Nephron progenitor cell (in vitro differentiated cells): ENCODE measurements around the gene NEURL1.

ENCODE experiments used
- DNase-seq: peaks from one replicate; pipeline ENCODE4 v3.0.0; 2021
- H3K27ac Mint-ChIP-seq: 2 replicates; pipeline ENCODE4 v1.8.0; 2021; ENCODE audit warnings: mild to moderate bottlenecking, moderate library complexity, mixed read lengths
- H3K27me3 Mint-ChIP-seq: 2 replicates; pipeline ENCODE4 v1.8.0; 2021; ENCODE audit warnings: mild to moderate bottlenecking, low read depth, mixed read lengths; ENCODE audit not compliant: poor library complexity
- H3K36me3 Mint-ChIP-seq: 2 replicates; pipeline ENCODE4 v1.8.0; 2021; ENCODE audit warnings: low read depth, mixed read lengths
- H3K4me1 Mint-ChIP-seq: 2 replicates; pipeline ENCODE4 v1.8.0; 2021; ENCODE audit warnings: mixed read lengths
- H3K4me3 Mint-ChIP-seq: 2 replicates; pipeline ENCODE4 v1.8.0; 2021; ENCODE audit warnings: mild to moderate bottlenecking, moderate library complexity, mixed read lengths
- H3K9me3 Mint-ChIP-seq: 2 replicates; pipeline ENCODE4 v1.8.0; 2021; ENCODE audit warnings: mild to moderate bottlenecking, moderate library complexity, mixed read lengths
- CTCF ChIP-seq: fragments of 200-600 bp; sonication (generic); IDR thresholded peaks from 2 replicates; pipeline ENCODE4 v1.5.0; 2021; ENCODE audit warnings: antibody characterized with exemption

The NEURL1 gene

GRCh38 chr10:103568505-103568904 lies 75.0 kb downstream of the NEURL1 start:
- Mint-ChIP-seq H3K9me3 (no peaks in the 10 kb centered on the region), H3K4me1 (no peaks in the 10 kb centered on the region), H3K27me3 (peaks cover 16% of the 10 kb centered on the region), H3K27ac (no peak overlapping the region), H3K36me3 (no peaks in the 10 kb centered on the region), H3K4me3 (no peak overlapping the region)
- DNase-seq: no peak
- no peak for TF ChIP-seq CTCF

- Mint-ChIP-seq H3K9me3 (no peaks in the 10 kb centered on the region), H3K36me3 (no peaks in the 10 kb centered on the region), H3K4me1 (peaks cover 13% of the 10 kb centered on the region), H3K27me3 (peaks cover 20% of the 10 kb centered on the region), H3K27ac (no peak overlapping the region), H3K4me3 (no peak overlapping the region)
- no peak for DNase-seq
- TF ChIP-seq CTCF: no peak
Measured at GRCh38 chr10:103569896-103570295, 76.4 kb downstream of the NEURL1 start.

GRCh38 chr10:103570844-103571655 lies 77.5 kb downstream of the NEURL1 start:
- H3K27ac Mint-ChIP-seq: no peak overlapping the region
- H3K27me3 Mint-ChIP-seq: peaks cover 19% of the 10 kb centered on the region
- H3K4me3 Mint-ChIP-seq: no peak overlapping the region

DNA sequence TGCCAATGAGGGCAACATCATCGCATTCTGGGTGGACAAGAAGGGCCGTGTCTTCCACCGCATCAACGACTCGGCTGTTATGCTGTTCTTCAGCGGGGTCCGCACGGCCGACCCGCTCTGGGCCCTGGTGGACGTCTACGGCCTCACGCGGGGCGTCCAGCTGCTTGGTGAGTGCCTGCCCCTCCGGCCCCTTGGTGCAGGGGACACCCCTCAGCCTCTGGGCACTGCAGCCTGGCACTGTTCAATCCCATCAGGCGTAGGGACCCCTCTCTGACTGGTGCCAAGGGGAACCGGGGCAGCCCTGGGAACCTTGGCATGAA lies 78.1 kb downstream of the NEURL1 start:
- H3K36me3 Mint-ChIP-seq: no peaks in the 10 kb centered on the region
- no peak for DNase-seq
- H3K9me3 Mint-ChIP-seq: no peaks in the 10 kb centered on the region
- peaks cover 19% of the 10 kb centered on the region for H3K27me3 Mint-ChIP-seq
- peaks cover 29% of the 10 kb centered on the region for H3K4me1 Mint-ChIP-seq
- no peak overlapping the region for H3K4me3 Mint-ChIP-seq
- no peak overlapping the region for H3K27ac Mint-ChIP-seq
- no peak for TF ChIP-seq CTCF

More at GRCh38 chr10:103570844-103571655, 77.5 kb downstream of the NEURL1 start:
- no peak for DNase-seq
- no peak for TF ChIP-seq CTCF
- Mint-ChIP-seq H3K9me3 (no peaks in the 10 kb centered on the region), H3K4me1 (peaks cover 25% of the 10 kb centered on the region), H3K36me3 (no peaks in the 10 kb centered on the region)

GRCh38 chr10:103572347-103573204 lies 79.1 kb downstream of the NEURL1 start:
- Mint-ChIP-seq H3K27me3 (peaks cover 19% of the 10 kb centered on the region), H3K4me3 (no peak overlapping the region), H3K9me3 (no peaks in the 10 kb centered on the region), H3K36me3 (no peaks in the 10 kb centered on the region), H3K27ac (no peak overlapping the region), H3K4me1 (peaks cover 35% of the 10 kb centered on the region)
- TF ChIP-seq CTCF: no peak
- no peak for DNase-seq
